Measurements from ENCODE around the gene COG5.

The COG5 gene

DNA sequence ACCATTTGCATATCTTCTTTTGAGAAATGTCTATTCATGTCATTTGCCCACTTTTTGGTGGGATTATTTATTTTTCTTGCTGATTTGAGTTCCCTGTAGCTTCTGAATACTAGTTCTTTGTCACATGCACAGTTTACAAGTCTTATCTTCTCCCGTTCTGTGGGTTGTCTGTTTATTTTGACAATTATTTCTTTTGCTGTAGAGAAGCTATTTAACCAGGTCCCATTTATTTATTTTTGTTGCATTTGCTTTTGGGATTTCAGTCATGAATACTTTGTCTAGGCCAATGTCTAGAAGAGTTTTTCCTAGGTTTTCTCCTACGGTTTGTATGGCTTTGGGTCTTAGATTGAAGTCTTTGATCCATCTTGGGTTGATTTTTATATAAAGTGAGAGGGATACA lies 60.9 kb downstream of the COG5 start:
- H3K9me2 ChIP-seq (replicated peaks; ENCODE audit: low read depth, low read length), result no peaks in the 10 kb centered on the region
- TF ChIP-seq EZH2phosphoT487 (IDR thresholded peaks at IDR 0.05; ENCODE audit: borderline replicate concordance), result no peak
- TF ChIP-seq, protein P1, sequence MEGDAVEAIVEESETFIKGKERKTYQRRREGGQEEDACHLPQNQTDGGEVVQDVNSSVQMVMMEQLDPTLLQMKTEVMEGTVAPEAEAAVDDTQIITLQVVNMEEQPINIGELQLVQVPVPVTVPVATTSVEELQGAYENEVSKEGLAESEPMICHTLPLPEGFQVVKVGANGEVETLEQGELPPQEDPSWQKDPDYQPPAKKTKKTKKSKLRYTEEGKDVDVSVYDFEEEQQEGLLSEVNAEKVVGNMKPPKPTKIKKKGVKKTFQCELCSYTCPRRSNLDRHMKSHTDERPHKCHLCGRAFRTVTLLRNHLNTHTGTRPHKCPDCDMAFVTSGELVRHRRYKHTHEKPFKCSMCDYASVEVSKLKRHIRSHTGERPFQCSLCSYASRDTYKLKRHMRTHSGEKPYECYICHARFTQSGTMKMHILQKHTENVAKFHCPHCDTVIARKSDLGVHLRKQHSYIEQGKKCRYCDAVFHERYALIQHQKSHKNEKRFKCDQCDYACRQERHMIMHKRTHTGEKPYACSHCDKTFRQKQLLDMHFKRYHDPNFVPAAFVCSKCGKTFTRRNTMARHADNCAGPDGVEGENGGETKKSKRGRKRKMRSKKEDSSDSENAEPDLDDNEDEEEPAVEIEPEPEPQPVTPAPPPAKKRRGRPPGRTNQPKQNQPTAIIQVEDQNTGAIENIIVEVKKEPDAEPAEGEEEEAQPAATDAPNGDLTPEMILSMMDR (conservative IDR thresholded peaks at IDR 0.05; ENCODE audit: low read length), result no peak
- H3K4me2 ChIP-seq (ENCODE audit: low read depth, low read length, poor library complexity, severe bottlenecking), result no peak overlapping the region
- no peaks in the 10 kb centered on the region for H3F3A ChIP-seq (ENCODE audit: low read depth)
- no peak overlapping the region for H3K9ac ChIP-seq (ENCODE audit: low read depth, low read length, poor library complexity, severe bottlenecking)
- H3K9me3 ChIP-seq (ENCODE audit: insufficient read depth, low read depth, low read length), result no peaks in the 10 kb centered on the region
- peaks cover 3% of the 10 kb centered on the region; the same call in 1 of the 2 replicates for H3K36me3 ChIP-seq (ENCODE audit: insufficient read depth, low read length)
- H3K4me1 ChIP-seq (ENCODE audit: insufficient read depth, low read length, poor library complexity, severe bottlenecking), result peaks cover 6% of the 10 kb centered on the region
- H3K4me3 ChIP-seq (ENCODE audit: low read length, poor library complexity, severe bottlenecking), result no peak overlapping the region
- no peaks in the 10 kb centered on the region for H3K27me3 ChIP-seq (ENCODE audit: insufficient read depth, low read length, poor library complexity, severe bottlenecking)
- no peaks in the 10 kb centered on the region for H4K20me1 ChIP-seq (ENCODE audit: insufficient read depth, low read length, poor library complexity, severe bottlenecking)
- H2AFZ ChIP-seq (ENCODE audit: low read length), result no peak overlapping the region
- H3K79me2 ChIP-seq (ENCODE audit: insufficient read depth, low read length), result peaks cover 8% of the 10 kb centered on the region; the same call in 1 of the 2 replicates

DNA sequence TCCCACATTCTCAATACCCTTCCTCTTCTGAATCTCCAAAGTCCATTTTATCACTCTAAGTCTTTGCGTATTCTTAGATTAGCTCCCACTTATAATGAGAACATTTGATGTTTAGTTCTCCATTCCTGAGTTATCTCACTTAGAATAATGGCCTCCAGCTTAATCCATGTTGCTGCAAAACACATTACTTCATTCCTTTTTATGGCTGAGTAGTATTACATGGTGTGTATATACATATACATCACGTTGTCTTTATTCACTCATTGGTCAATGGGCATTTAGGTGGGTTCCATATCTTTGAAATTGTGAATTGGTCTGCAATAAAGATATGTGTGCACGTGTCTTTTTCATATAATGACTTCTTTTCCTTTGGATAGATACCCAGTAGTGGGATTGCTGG lies 61.6 kb downstream of the COG5 start:
- Histone ChIP-seq H3K36me3 (ENCODE audit: insufficient read depth, low read length) (peaks cover 3% of the 10 kb centered on the region; the same call in 1 of the 2 replicates), H3F3A (ENCODE audit: low read depth) (no peaks in the 10 kb centered on the region), H2AFZ (ENCODE audit: low read length) (no peak overlapping the region), H3K27me3 (ENCODE audit: insufficient read depth, low read length, poor library complexity, severe bottlenecking) (no peaks in the 10 kb centered on the region), H3K4me3 (ENCODE audit: low read length, poor library complexity, severe bottlenecking) (no peak overlapping the region), H3K9ac (ENCODE audit: low read depth, low read length, poor library complexity, severe bottlenecking) (no peak overlapping the region), H3K79me2 (ENCODE audit: insufficient read depth, low read length) (peaks cover 4% of the 10 kb centered on the region; the same call in 1 of the 2 replicates), H3K4me2 (ENCODE audit: low read depth, low read length, poor library complexity, severe bottlenecking) (no peak overlapping the region), H3K4me1 (ENCODE audit: insufficient read depth, low read length, poor library complexity, severe bottlenecking) (peaks cover 6% of the 10 kb centered on the region), H3K9me2 (replicated peaks; ENCODE audit: low read depth, low read length) (no peaks in the 10 kb centered on the region), H3K9me3 (ENCODE audit: insufficient read depth, low read depth, low read length) (no peaks in the 10 kb centered on the region), H4K20me1 (ENCODE audit: insufficient read depth, low read length, poor library complexity, severe bottlenecking) (no peaks in the 10 kb centered on the region)
- no peak for TF ChIP-seq EZH2phosphoT487 (IDR thresholded peaks at IDR 0.05; ENCODE audit: borderline replicate concordance)
- TF ChIP-seq, protein P1 (conservative IDR thresholded peaks at IDR 0.05; ENCODE audit: low read length), result no peak

DNA sequence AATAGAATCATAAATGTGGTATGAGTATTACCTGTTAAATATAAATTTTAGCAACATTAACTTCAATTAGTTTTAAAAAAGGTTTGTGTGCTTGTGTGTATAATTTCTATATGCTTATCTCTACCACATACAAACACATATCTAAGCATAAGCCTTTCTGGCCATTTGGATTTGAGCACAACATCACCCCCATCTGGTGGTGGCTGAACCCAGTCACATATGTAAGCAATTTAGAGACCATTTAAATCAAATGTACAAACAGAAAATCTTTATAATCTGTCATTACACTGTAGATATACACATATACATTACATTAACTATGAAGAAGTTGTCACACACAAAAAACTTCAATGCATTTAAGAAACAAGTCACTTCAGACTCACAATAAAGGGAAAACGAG lies 62.1 kb downstream of the COG5 start:
- H3K9me3 ChIP-seq (ENCODE audit: insufficient read depth, low read depth, low read length), result no peaks in the 10 kb centered on the region

More for the DNA sequence above, 62.1 kb downstream of the COG5 start:
- Histone ChIP-seq H3K79me2 (ENCODE audit: insufficient read depth, low read length) (peaks cover 5% of the 10 kb centered on the region; the same call in 1 of the 2 replicates), H3K27me3 (ENCODE audit: insufficient read depth, low read length, poor library complexity, severe bottlenecking) (no peaks in the 10 kb centered on the region), H3K4me2 (ENCODE audit: low read depth, low read length, poor library complexity, severe bottlenecking) (no peak overlapping the region), H2AFZ (ENCODE audit: low read length) (no peak overlapping the region), H3K36me3 (ENCODE audit: insufficient read depth, low read length) (peaks cover 3% of the 10 kb centered on the region; the same call in 1 of the 2 replicates), H4K20me1 (ENCODE audit: insufficient read depth, low read length, poor library complexity, severe bottlenecking) (no peaks in the 10 kb centered on the region), H3K9me2 (replicated peaks; ENCODE audit: low read depth, low read length) (no peaks in the 10 kb centered on the region), H3F3A (ENCODE audit: low read depth) (no peaks in the 10 kb centered on the region), H3K4me1 (ENCODE audit: insufficient read depth, low read length, poor library complexity, severe bottlenecking) (peaks cover 2% of the 10 kb centered on the region), H3K4me3 (ENCODE audit: low read length, poor library complexity, severe bottlenecking) (no peak overlapping the region), H3K9ac (ENCODE audit: low read depth, low read length, poor library complexity, severe bottlenecking) (no peak overlapping the region)
- TF ChIP-seq EZH2phosphoT487 (IDR thresholded peaks at IDR 0.05; ENCODE audit: borderline replicate concordance), result no peak
- TF ChIP-seq, protein P1 (conservative IDR thresholded peaks at IDR 0.05; ENCODE audit: low read length), result peak; percentile 85

All from Loucy (cell line).